Keratinocyte (primary cell): ENCODE results near the gene CEP120. TPM values are rescaled to one million over a fixed set of nuclear protein-coding genes. Genes with fewer than 3 reads are reported as not detected.
"Not testable (repeated sequence)": the region's sequence is repeated elsewhere in the genome, so short reads cannot be mapped to it uniquely, and the experiment has no call there.

Experiments
- DNase-seq: peaks from one replicate; pipeline ENCODE4 v3.0.0-alpha.2; 2011; ENCODE audit warnings: low read depth, missing footprints, low spot score
- FAIRE-seq: peaks from 2 replicates; lab custom pipeline; 2011; peaks lifted over from hg19 to GRCh38; lab: Jason Lieb, UNC
- H2AFZ ChIP-seq: 2 replicates; pipeline ENCODE4 v1.6.0; 2012; ENCODE audit warnings: low read length, control low read depth, inconsistent platforms; ENCODE audit not compliant: control insufficient read depth
- H3K27ac ChIP-seq: 2 replicates; pipeline ENCODE4 v1.5.1; 2011; ENCODE audit warnings: low read length; ENCODE audit not compliant: control insufficient read depth, insufficient read depth
- H3K27me3 ChIP-seq: 3 replicates; pipeline ENCODE4 v1.6.0; 2011; ENCODE audit warnings: low read length; ENCODE audit not compliant: control insufficient read depth, insufficient read depth; ENCODE audit errors: extremely low read depth
- H3K36me3 ChIP-seq, 2 experiments: 2 replicates in 1 of 2; 3 replicates in 1 of 2; pipeline ENCODE4 v1.5.1; 2011; ENCODE audit warnings: low read length in 2 of 2, mild to moderate bottlenecking in 1 of 2; ENCODE audit not compliant: control insufficient read depth in 2 of 2, insufficient read depth in 2 of 2; ENCODE audit errors: extremely low read depth in 1 of 2
- H3K4me1 ChIP-seq: 3 replicates; pipeline ENCODE4 v1.5.1; 2011; ENCODE audit warnings: low read length; ENCODE audit not compliant: control insufficient read depth, insufficient read depth; ENCODE audit errors: extremely low read depth
- H3K4me2 ChIP-seq: 3 replicates; pipeline ENCODE4 v1.6.0; 2011; ENCODE audit warnings: low read depth, low read length; ENCODE audit not compliant: control insufficient read depth, insufficient read depth; ENCODE audit errors: extremely low read depth
- H3K4me3 ChIP-seq, 3 experiments: fragments of 200-600 bp in 1 of 3; sonication (generic) in 1 of 3; 2 replicates in 2 of 3; 3 replicates in 1 of 3; pipeline ENCODE4 v1.5.1; 2011 to 2016; ENCODE audit warnings: low read length in 3 of 3, mild to moderate bottlenecking in 3 of 3, control low read depth in 2 of 3, inconsistent platforms in 1 of 3, low read depth in 1 of 3, mixed read lengths in 1 of 3, mixed run types in 1 of 3, moderate library complexity in 1 of 3; ENCODE audit not compliant: control insufficient read depth in 2 of 3, insufficient read depth in 2 of 3; ENCODE audit errors: extremely low read depth in 1 of 3
- H3K79me2 ChIP-seq: 2 replicates; pipeline ENCODE4 v1.6.0; 2012; ENCODE audit warnings: low read length; ENCODE audit not compliant: control insufficient read depth, insufficient read depth
- H3K9ac ChIP-seq: 3 replicates; pipeline ENCODE4 v1.6.0; 2011; ENCODE audit warnings: low read length; ENCODE audit not compliant: control insufficient read depth, insufficient read depth; ENCODE audit errors: extremely low read depth
- H3K9me1 ChIP-seq: 3 replicates; pipeline ENCODE4 v1.6.0; 2011; ENCODE audit warnings: low read length; ENCODE audit not compliant: control insufficient read depth, insufficient read depth; ENCODE audit errors: extremely low read depth
- H3K9me3 ChIP-seq: 2 replicates; pipeline ENCODE4 v1.5.1; 2012; ENCODE audit warnings: low read depth, low read length; ENCODE audit not compliant: control insufficient read depth
- H4K20me1 ChIP-seq: 3 replicates; pipeline ENCODE4 v1.6.0; 2011; ENCODE audit warnings: low read length; ENCODE audit not compliant: control insufficient read depth, insufficient read depth; ENCODE audit errors: extremely low read depth
- CTCF ChIP-seq, 3 experiments: IDR thresholded peaks in 1 of 3; conservative IDR thresholded peaks in 1 of 3; optimal IDR thresholded peaks in 1 of 3; 2 replicates in 2 of 3; 3 replicates in 1 of 3; pipeline versions ENCODE3 to v1.5.1; 2011; ENCODE audit warnings: low read length in 3 of 3, mild to moderate bottlenecking in 3 of 3, moderate library complexity in 2 of 3, control low read depth in 1 of 3, inconsistent platforms in 1 of 3; ENCODE audit not compliant: insufficient read depth in 2 of 3; ENCODE audit errors: extremely low read depth in 1 of 3
- EZH2 ChIP-seq: IDR thresholded peaks from one replicate; pipeline ENCODE4 v1.6.1; 2012; ENCODE audit warnings: inconsistent platforms, mild to moderate bottlenecking, low read length, moderate library complexity
- dilution Hi-C: fragments of 300-500 bp; cut with MboI; formaldehyde crosslinking; loops from one replicate; pipeline ENCODE4 v1.7.0; 2020; ENCODE audit warnings: low sequenced_read_pairs; ENCODE audit not compliant: extremely low pct_ligation_motif_present
- polyA plus RNA-seq, 5 experiments: library from polyadenylated mRNA; depleted of rRNA in 3 of 5; stranded (reverse) in 3 of 5; stranded (forward) in 1 of 5; unstranded in 1 of 5; fragments of >200 nt; gene quantifications; 1 replicate in 1 of 5; 2 replicates in 3 of 5; 3 replicates in 1 of 5; pipeline versions ENCODE4 v1.2.1 to v1.2.3, GENCODE V29; 2011 to 2012; ENCODE audit warnings: missing spikeins in 2 of 5, low read depth in 1 of 5, low replicate concordance in 1 of 5

CEP120 gene
- polyA plus RNA-seq, 1 donor (not counting 4 experiments of a cell fraction or from before 2014, with no cell fraction given), result 11.7 TPM

- Histone ChIP-seq H4K20me1 (no peaks in the 10 kb centered on the region), H3K4me2 (no peak overlapping the region), H3K79me2 (no peaks in the 10 kb centered on the region), H3K9me3 (no peaks in the 10 kb centered on the region), H3K9ac (no peak overlapping the region), H3K27me3 (no peaks in the 10 kb centered on the region), H2AFZ (no peak overlapping the region), H3K4me3 (no peak overlapping the region), H3K36me3 (peaks cover 5 to 9% of the 10 kb centered on the region in 2 experiments), H3K27ac (no peak overlapping the region), H3K9me1 (no peaks in the 10 kb centered on the region), H3K4me1 (no peaks in the 10 kb centered on the region)
- TF ChIP-seq EZH2, result no peak
- TF ChIP-seq CTCF (optimal IDR thresholded peaks at IDR 0.05 in 1 of 3, IDR thresholded peaks at IDR 0.05 in 1 of 3, conservative IDR thresholded peaks at IDR 0.05 in 1 of 3; ENCODE audit: extremely low read depth in 1 of 3, insufficient read depth in 2 of 3, low read length in 3 of 3), result no peak
- FAIRE-seq (no peak), DNase-seq (no peak)
- dilution Hi-C loops, result no loop called here
These were observed 11.0 kb downstream of the CEP120 start for GRCh38 chr5:123412206-123412605.

DNA sequence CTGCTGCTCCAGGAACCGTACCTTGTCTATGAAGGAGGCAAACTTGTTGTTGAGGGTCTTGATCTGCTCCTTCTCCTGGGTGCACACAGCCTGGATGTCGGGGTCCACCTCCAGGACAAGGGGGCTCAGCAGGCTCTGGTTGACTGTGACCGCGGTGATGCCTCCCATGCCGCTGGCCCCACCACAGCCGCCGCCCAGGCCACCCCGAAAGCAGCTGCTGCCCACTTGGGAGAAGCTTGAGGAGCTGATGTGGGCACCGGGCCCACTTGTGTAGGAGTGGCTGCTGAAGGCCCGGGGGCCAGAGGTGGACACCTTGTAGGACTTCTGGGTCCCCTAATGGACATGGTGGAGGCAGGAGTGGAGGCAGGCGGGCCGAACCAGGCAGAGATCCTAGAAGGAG is 21.2 kb downstream of the CEP120 start:
- H3K4me3 ChIP-seq, H3K36me3 ChIP-seq, FAIRE-seq, H3K79me2 ChIP-seq, DNase-seq, H2AFZ ChIP-seq, H3K27me3 ChIP-seq, H3K27ac ChIP-seq, H3K4me2 ChIP-seq, H3K9ac ChIP-seq, H3K4me1 ChIP-seq, H3K9me3 ChIP-seq, H4K20me1 ChIP-seq, dilution Hi-C loops, H3K9me1 ChIP-seq: not testable (repeated sequence)

DNA sequence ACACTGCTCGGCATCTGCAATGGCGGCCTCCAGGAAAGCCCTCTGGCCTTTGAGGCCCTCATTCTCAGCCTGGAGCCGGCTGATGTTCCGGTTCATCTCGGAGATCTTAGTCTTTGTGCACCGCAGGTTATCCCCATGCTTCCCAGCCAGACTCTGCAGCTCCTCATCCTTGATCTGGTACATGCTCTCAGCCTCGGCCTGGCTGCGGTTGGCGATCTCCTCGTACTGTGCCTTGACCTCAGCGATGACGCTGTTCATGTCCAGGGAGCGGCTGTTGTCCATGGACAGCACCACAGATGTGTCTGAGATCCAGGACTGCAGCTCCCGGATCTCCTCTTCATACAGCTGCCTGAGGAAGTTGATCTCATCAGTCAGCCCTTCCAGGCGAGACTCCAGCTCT is 21.9 kb downstream of the CEP120 start:
- H3K27ac ChIP-seq, result no peak overlapping the region
- no peaks in the 10 kb centered on the region for H3K27me3 ChIP-seq
- DNase-seq (no peak), FAIRE-seq (no peak)
- H3K9me3 ChIP-seq, result no peaks in the 10 kb centered on the region
- TF ChIP-seq EZH2, result no peak
- no peak for TF ChIP-seq CTCF (optimal IDR thresholded peaks at IDR 0.05 in 1 of 3, IDR thresholded peaks at IDR 0.05 in 1 of 3, conservative IDR thresholded peaks at IDR 0.05 in 1 of 3; ENCODE audit: extremely low read depth in 1 of 3, insufficient read depth in 2 of 3, low read length in 3 of 3)
- dilution Hi-C loops, result no loop called here
- no peaks in the 10 kb centered on the region for H3K4me1 ChIP-seq
- no peak overlapping the region for H2AFZ ChIP-seq
- no peaks in the 10 kb centered on the region for H4K20me1 ChIP-seq
- H3K9me1 ChIP-seq, result no peaks in the 10 kb centered on the region
- no peak overlapping the region for H3K4me2 ChIP-seq
- peaks cover 4 to 6% of the 10 kb centered on the region in 2 experiments for H3K36me3 ChIP-seq
- no peak overlapping the region for H3K9ac ChIP-seq
- no peak overlapping the region for H3K4me3 ChIP-seq
- no peaks in the 10 kb centered on the region for H3K79me2 ChIP-seq

- H3K4me2 ChIP-seq, H3K4me3 ChIP-seq, H3K9me1 ChIP-seq, H3K9me3 ChIP-seq, H3K36me3 ChIP-seq, H3K27ac ChIP-seq, H3K4me1 ChIP-seq, H2AFZ ChIP-seq, FAIRE-seq, H3K9ac ChIP-seq, H3K27me3 ChIP-seq, H4K20me1 ChIP-seq, dilution Hi-C loops, H3K79me2 ChIP-seq, DNase-seq: not testable (repeated sequence)
These were observed 22.3 kb downstream of the CEP120 start for GRCh38 chr5:123400870-123401291.
